Activated CD8-positive, alpha-beta memory T cell treated with anti-CD3 and anti-CD28 coated beads, Interleukin-2, amount 10 ng/mL, durations not matched to agents 7 days and 5 days (primary cell): ENCODE data around the gene TEDC2. TPM values are rescaled to one million over a fixed set of nuclear protein-coding genes. Genes with fewer than 3 reads are reported as not detected.
A peak's percentile ranks its signal among the peaks of the same experiment; 100 is the strongest.
"Not testable (repeated sequence)": the region's sequence is repeated elsewhere in the genome, so short reads cannot be mapped to it uniquely, and the experiment has no call there.

ENCODE experiments used
- ATAC-seq: fragments of 150-1000 bp; cut with Tn5 transposase; one replicate; pipeline ENCODE4 v1.10.0; 2021; ENCODE audit warnings: moderate library complexity
- CTCF ChIA-PET: fragments of 350-600 bp; sonication (Branson Sonifier 250); formaldehyde crosslinking; loops from one replicate; lab custom pipeline; 2021; ENCODE audit warnings: antibody characterized with exemption; lab: Charles Lee
- DNase-seq: peaks from one replicate; pipeline ENCODE4 v3.0.0-alpha.2; 2020
- H3K27ac Mint-ChIP-seq: one replicate; pipeline ENCODE4 v1.8.0; 2021; ENCODE audit warnings: mild to moderate bottlenecking, mixed read lengths
- H3K27me3 Mint-ChIP-seq: one replicate; pipeline ENCODE4 v1.8.0; 2021; ENCODE audit warnings: mixed read lengths
- H3K36me3 Mint-ChIP-seq: one replicate; pipeline ENCODE4 v1.8.0; 2021; ENCODE audit warnings: mild to moderate bottlenecking, mixed read lengths
- H3K4me1 Mint-ChIP-seq: one replicate; pipeline ENCODE4 v1.8.0; 2021; ENCODE audit warnings: mixed read lengths
- H3K4me3 Mint-ChIP-seq: one replicate; pipeline ENCODE4 v1.8.0; 2021; ENCODE audit warnings: mild to moderate bottlenecking, moderate library complexity, mixed read lengths
- H3K9me3 Mint-ChIP-seq: one replicate; pipeline ENCODE4 v1.8.0; 2022; ENCODE audit warnings: low read depth, mixed read lengths
- total RNA-seq, 2 experiments: library from RNA; stranded (reverse); gene quantifications; one replicate each; pipeline ENCODE4 v1.2.3, GENCODE V29; 2021

Gene TEDC2
- total RNA-seq, 2 experiments from 2014 or later, result 24.9 to 27.5 TPM

DNA sequence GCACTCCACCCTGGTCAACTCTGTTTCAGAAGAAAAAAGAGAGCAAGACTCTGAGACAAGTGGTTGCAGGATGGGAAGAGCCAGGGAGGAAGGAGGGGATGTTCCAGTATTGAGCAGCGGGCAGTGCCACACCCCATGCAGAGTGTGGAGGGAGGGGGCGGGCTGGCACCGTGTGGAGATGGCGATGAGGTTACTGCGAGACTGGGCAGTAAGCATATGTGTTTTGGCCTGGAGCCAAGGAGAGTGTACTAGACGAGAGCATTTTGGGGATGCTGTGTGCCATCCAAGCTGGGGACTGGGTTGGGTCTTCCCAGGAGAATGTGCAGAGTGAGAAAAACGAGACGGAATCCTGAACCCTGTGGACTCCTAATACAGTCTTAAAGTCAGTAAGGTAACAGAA, 18.4 kb downstream of the TEDC2 start:
- ATAC-seq (no peak), DNase-seq (no peak)
- Mint-ChIP-seq H3K27me3 (peaks cover 2% of the 10 kb centered on the region), H3K27ac (no peak overlapping the region), H3K9me3 (no peaks in the 10 kb centered on the region), H3K4me1 (peaks cover 14% of the 10 kb centered on the region), H3K4me3 (no peak overlapping the region), H3K36me3 (no peaks in the 10 kb centered on the region)
- CTCF ChIA-PET, result interaction anchor here (0.9 kb wide), 1 partner anchor 23 kb away, joined by 4 read pairs; no protein-coding TSS in a partner anchor

DNA sequence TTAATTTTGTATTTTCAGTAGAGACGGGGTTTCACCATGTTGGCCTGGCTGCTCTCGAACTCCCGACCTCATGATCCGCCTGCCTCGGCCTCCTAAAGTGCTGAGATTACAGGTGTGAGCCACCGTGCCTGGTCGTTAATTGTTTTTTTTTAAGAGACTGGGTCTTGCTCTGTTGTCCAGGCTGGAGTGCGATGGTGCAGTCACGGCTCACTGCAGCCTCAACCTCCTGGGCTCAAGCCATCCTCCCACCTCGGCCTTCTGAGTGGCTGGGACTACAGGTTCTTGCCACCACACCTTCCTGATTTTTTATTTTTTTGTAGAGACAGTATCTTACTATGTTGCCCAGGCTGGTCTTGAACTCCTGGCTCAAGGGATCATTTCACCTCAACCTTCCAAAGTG, 20.1 kb downstream of the TEDC2 start:
- DNase-seq, H3K9me3 Mint-ChIP-seq, H3K36me3 Mint-ChIP-seq, CTCF ChIA-PET, H3K4me3 Mint-ChIP-seq, H3K27me3 Mint-ChIP-seq, ATAC-seq, H3K27ac Mint-ChIP-seq: not testable (repeated sequence)
- H3K4me1 Mint-ChIP-seq, result peaks cover 12% of the 10 kb centered on the region

DNA sequence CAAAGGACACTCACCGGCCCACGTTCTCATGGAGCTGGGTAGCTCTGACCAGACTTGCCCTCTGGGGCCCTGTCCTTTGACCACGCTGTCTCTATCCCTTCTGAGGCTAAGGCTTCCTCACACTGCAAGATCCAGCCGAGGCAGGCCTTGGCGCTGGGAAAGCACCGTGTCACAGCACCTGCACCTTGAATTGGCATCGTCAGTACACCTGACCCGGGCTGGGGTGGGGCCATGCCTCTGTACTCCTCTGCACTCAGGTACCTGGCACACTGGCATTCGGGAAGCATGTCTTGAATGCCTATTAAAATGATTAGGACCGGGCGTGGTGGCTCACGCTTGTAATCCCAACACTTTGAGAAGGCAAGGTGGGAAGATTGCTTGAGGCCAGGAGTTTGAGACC, 21.0 kb downstream of the TEDC2 start:
- no peaks in the 10 kb centered on the region for H3K27me3 Mint-ChIP-seq
- H3K4me3 Mint-ChIP-seq, result no peak overlapping the region
- ATAC-seq (no peak), DNase-seq (no peak)
- no peaks in the 10 kb centered on the region for H3K9me3 Mint-ChIP-seq
- H3K36me3 Mint-ChIP-seq, result no peaks in the 10 kb centered on the region
- H3K4me1 Mint-ChIP-seq, result peaks cover 10% of the 10 kb centered on the region
- CTCF ChIA-PET, result interaction anchor here (0.9 kb wide), 1 partner anchor 20 kb away, joined by 5 read pairs; no protein-coding TSS in a partner anchor
- H3K27ac Mint-ChIP-seq, result no peak overlapping the region

DNA sequence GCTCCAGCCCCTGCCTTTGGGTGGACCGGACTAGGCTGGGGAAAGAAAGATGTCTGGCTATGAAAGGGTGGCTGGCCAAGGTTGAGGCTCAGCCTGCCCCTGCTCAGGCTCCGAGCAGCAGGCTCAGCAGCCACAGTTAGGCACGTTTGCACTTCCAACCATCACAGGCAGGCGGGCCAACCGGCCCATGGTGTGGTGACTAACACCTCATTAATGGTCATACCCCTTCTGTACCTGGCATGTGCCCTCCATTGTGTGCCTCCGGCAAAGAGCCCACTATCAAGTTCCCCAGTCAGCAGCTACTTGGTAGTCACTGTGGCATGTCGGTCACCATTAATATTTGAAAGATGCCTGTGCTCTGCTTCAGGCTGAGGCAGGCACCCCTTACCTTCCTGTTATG, 21.8 kb downstream of the TEDC2 start:
- ATAC-seq, result no peak
- Mint-ChIP-seq H3K4me1 (peaks cover 11% of the 10 kb centered on the region), H3K36me3 (no peaks in the 10 kb centered on the region)

DNA sequence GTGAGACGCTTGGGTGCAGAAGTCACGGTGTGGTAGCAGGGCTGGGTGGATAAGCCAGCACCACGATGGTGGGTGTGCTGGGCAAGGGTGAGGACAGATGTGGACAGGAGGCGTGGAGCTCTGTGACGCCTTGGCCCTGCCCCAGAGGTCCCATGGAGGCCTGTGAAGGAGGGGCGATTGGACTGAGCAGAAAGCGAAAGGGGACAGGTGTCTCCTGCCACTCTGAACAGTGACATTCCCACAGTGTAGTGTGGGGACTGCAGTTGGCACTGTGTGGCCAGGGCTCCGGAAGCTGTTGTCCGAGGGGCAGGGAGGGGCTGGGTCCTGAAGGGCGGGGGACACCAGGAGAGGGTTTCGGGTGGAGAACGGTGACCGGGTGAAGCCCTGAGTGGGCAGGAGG, 22.3 kb downstream of the TEDC2 start:
- CTCF ChIA-PET, result interaction anchor here (1.2 to 1.6 kb wide), 2 partner anchors 14 to 19 kb away, joined by 4 to 10 read pairs; no protein-coding TSS in a partner anchor
- no peak for DNase-seq
- no peak overlapping the region for H3K27ac Mint-ChIP-seq

More for the DNA sequence above, 21.8 kb downstream of the TEDC2 start:
- no peak overlapping the region for H3K4me3 Mint-ChIP-seq
- CTCF ChIA-PET, result interaction anchor here (0.9 to 1.6 kb wide), 2 partner anchors 19 to 20 kb away, joined by 5 to 10 read pairs; no protein-coding TSS in a partner anchor
- no peaks in the 10 kb centered on the region for H3K9me3 Mint-ChIP-seq
- no peak overlapping the region for H3K27ac Mint-ChIP-seq
- no peak for DNase-seq
- no peaks in the 10 kb centered on the region for H3K27me3 Mint-ChIP-seq

DNA sequence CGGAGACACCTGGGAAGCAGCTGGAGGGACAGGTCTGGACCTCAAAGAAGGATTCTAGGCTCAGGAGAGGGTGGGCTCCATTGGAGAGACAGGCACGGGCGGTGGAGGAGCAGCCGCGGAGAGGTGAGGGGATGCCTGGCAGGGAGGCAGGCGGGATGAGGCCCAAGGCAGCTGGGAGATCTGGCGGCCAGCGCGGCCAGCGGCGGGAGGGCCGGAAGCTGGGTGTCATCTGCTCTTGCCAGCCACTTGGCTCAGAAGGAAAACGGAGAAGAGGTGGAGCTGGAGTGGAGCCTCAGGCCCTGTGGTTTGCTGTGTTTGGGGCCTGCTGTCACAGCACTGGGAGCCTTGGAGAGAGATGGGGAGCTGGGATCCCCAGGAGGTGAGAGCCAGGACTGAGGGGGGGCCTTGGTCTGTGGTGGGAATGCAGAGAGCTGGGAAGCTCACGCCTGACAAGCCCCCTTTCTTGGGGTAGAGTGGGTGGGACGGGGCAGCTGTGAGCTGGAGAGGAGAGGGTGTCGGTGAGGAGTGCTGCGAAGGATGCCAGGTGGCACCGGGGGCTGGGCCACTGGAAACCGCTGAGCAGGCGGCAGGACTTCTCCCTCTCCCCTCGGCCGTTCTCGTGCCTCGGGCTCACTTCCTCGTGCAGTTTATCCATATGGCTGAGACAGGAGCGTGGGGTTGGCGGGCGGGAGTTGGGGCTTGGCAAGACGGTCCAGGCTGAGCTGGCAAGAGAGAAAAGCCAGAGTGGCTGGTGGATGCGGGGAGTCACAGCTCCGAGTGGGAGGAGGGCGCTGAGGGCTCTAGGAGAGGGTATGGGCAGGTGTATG, 23.0 kb downstream of the TEDC2 start:
- H3K36me3 Mint-ChIP-seq, result no peaks in the 10 kb centered on the region
- no peaks in the 10 kb centered on the region for H3K27me3 Mint-ChIP-seq
- peaks cover 17% of the 10 kb centered on the region for H3K4me1 Mint-ChIP-seq
- no peaks in the 10 kb centered on the region for H3K9me3 Mint-ChIP-seq
- ATAC-seq, result no peak
- H3K27ac Mint-ChIP-seq, result no peak overlapping the region
- CTCF ChIA-PET, result interaction anchor here (1.2 to 1.6 kb wide), 2 partner anchors 13 to 18 kb away, joined by 4 to 10 read pairs; no protein-coding TSS in a partner anchor
- no peak for DNase-seq
- no peak overlapping the region for H3K4me3 Mint-ChIP-seq

More for the DNA sequence above, 22.3 kb downstream of the TEDC2 start:
- Mint-ChIP-seq H3K4me1 (peaks cover 12% of the 10 kb centered on the region), H3K9me3 (no peaks in the 10 kb centered on the region), H3K4me3 (no peak overlapping the region), H3K27me3 (no peaks in the 10 kb centered on the region), H3K36me3 (no peaks in the 10 kb centered on the region)
- ATAC-seq, result no peak

DNA sequence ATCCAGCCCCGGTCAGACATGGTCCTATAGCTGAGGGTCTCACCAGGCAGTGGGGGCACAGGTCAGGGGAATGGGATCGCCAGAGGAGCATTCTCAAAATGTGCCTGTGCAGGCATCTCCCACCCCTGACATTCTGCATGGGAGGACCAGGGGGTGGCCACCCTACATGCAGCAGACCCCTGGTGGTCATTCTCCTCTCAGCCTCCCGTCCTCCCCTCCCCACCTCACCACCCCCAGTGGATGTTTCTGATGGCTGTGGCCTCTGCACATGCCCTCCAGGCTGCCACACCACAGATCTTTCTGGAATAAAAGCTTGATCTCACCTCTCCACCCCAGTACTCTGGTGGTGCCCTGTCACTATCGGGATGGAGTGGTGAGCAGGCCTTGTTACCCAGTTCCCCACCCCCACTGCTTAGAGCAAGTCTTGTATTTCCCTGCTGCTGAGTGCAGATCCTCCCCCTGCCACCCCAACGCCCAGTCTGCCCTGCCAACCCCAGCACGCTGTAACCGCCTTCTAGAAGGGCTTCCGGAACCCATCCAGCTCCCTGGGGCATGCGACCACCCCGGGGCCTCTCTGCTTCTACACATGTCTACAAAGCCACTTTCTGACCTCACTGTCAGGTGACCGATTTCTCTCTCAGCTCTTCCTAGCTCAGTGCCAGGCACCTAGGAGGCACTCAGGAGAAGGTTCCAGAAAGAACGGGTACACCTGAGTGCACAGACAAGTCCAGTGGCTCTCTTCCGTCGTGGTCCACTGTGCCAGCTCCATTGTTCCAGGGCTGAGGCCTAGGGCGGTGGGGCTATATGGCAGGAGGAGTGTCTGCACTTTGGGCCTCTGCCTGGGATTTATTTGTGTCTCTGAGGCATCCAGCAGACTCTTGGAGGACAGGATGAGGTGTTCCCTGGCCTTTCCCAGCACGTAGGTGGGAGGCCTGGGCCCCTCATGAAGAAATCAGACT, 24.3 kb downstream of the TEDC2 start:
- no peaks in the 10 kb centered on the region for H3K27me3 Mint-ChIP-seq
- no peak overlapping the region for H3K27ac Mint-ChIP-seq

DNA sequence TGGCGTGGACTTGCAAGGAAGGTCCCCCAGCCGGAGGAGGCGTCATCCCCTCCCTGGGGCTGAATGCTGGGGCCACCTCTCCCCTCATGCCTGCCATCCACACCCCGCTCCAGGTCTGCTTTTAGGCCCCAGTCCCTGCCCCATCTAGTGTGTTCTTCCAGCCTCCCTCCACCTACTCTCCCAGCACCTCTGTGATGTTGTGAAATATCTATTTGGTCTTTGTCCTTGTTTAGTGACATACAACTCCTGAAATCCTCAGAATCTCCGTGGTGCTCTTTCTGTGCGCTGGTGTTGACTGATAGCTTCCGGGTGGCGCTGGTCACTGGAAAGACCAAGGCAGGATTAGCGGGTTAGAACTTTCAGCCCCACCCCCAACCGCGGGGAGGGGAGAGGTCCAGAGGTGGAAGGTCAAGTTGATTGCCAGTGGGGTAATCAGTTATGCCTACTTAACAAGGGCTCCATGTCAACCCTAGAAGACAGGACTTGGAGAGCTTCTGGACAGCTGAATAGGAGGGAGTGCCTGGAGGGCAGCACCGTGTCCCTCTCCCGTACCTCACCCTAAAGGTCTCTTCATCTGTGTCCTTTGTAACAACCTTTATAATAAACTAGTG, 25.1 kb downstream of the TEDC2 start:
- no peak overlapping the region for H3K4me3 Mint-ChIP-seq
- CTCF ChIA-PET, result interaction anchor here (0.9 to 2.1 kb wide), 2 partner anchors 11 to 16 kb away, joined by 3 to 9 read pairs; partner anchors contain the start of gene TBC1D24

More for the DNA sequence above, 24.3 kb downstream of the TEDC2 start:
- H3K4me1 Mint-ChIP-seq, result peaks cover 17% of the 10 kb centered on the region
- H3K9me3 Mint-ChIP-seq, result no peaks in the 10 kb centered on the region
- no peaks in the 10 kb centered on the region for H3K36me3 Mint-ChIP-seq
- no peak for DNase-seq
- no peak overlapping the region for H3K4me3 Mint-ChIP-seq
- ATAC-seq, result no peak
- CTCF ChIA-PET, result interaction anchor here (0.9 kb wide), 1 partner anchor 17 kb away, joined by 3 read pairs; no protein-coding TSS in a partner anchor

DNA sequence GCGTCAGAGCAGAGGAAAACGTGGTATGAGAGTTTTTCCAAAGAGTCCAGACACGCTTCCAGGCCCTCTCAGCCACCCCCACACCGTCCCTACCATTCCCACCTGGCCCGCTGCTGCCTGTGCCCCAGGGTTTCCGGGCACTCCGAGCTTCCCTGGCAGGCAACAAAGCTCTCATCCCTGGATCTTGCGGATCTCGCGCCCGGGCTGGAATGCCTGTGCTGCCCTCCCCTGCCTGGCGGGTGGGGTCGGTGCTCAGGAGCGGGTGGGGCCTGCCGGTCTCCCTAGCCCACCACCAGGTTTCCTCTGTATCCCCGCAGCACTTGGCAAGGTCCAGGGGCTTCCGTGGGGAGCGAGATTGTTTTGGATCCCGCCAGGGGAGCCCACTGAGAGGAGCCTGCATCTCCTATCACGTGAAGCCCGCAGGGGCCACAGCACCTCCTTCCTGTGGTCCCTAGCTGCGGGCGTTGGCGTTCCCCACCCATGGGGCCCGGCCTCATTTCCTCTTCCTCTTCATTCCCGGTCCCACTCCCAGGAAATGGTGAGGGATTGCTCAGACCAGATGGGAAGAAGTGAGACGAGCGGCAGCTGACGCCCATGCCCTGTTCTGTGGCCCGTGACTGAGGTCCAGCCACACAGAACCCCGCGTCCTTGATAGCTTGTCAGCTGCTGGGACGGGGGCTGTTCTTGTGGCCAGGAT, 26.1 kb downstream of the TEDC2 start:
- no peak overlapping the region for H3K4me3 Mint-ChIP-seq
- H3K36me3 Mint-ChIP-seq, result no peaks in the 10 kb centered on the region
- H3K27me3 Mint-ChIP-seq, result no peaks in the 10 kb centered on the region
- no peak for ATAC-seq
- CTCF ChIA-PET, result interaction anchor here (0.7 to 2.4 kb wide), 6 partner anchors 12 to 146 kb away, joined by 3 to 10 read pairs (median 6); partner anchors contain the start of genes ABCA3 and TBC1D24
- no peak overlapping the region for H3K27ac Mint-ChIP-seq
- no peak for DNase-seq
- H3K4me1 Mint-ChIP-seq, result peaks cover 17% of the 10 kb centered on the region
- no peaks in the 10 kb centered on the region for H3K9me3 Mint-ChIP-seq

More for the DNA sequence above, 25.1 kb downstream of the TEDC2 start:
- ATAC-seq (no peak), DNase-seq (no peak)
- peaks cover 17% of the 10 kb centered on the region for H3K4me1 Mint-ChIP-seq
- no peaks in the 10 kb centered on the region for H3K36me3 Mint-ChIP-seq
- no peaks in the 10 kb centered on the region for H3K27me3 Mint-ChIP-seq
- H3K9me3 Mint-ChIP-seq, result no peaks in the 10 kb centered on the region
- no peak overlapping the region for H3K27ac Mint-ChIP-seq

DNA sequence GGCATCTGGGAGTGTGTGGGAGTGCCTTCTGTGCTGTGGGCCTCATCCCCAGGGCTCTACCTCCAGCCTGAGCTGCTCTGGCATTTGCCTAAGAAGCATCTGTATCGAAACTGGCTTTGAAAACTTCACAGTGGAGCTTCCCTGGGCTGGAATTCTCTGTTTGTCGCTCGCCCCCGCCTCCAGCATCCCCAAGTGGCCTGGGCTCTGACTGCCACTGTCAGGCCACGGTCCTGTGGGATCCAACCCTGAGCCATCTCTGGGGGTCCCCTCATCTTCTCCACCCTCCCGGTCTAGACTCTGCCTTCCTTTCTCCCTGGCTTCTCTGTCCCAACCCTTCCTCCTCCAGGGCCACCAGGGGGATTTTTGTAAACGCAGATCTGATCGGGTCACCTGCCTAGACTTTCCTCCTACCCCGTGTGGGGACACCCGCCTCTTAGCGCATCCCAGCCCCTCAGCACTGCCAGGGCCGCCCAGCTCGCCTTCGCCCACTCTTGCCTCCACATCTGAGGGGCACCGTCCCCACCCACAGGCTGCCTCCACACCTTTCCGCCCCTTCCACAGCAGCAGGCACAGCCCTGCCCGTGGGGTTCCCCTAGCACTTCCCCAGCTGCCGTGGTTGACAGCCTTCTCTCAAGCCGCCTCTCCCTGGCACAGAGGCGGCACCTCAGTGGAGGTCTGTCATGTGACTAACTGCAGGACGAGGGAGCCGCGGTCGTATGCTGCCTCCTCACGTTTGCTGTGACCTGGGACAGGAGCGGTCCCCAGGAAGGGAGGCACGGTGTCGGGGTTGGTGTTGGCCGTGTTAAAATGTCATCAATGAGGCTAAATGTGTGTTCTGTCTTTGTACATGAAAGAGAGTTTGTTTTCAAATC, 27.0 kb downstream of the TEDC2 start:
- H3K27me3 Mint-ChIP-seq, result no peaks in the 10 kb centered on the region
- H3K36me3 Mint-ChIP-seq, result no peaks in the 10 kb centered on the region
- H3K4me1 Mint-ChIP-seq, result peaks cover 17% of the 10 kb centered on the region
- DNase-seq (peak; percentile 76), ATAC-seq (peak; percentile 86)
- H3K27ac Mint-ChIP-seq, result no peak overlapping the region
- H3K4me3 Mint-ChIP-seq, result no peak overlapping the region
- CTCF ChIA-PET, result interaction anchor here (0.7 to 2.4 kb wide), 7 partner anchors 13 to 182 kb away, joined by 3 to 10 read pairs (median 5); partner anchors contain the start of genes ABCA3 and TBC1D24
- H3K9me3 Mint-ChIP-seq, result no peaks in the 10 kb centered on the region

DNA sequence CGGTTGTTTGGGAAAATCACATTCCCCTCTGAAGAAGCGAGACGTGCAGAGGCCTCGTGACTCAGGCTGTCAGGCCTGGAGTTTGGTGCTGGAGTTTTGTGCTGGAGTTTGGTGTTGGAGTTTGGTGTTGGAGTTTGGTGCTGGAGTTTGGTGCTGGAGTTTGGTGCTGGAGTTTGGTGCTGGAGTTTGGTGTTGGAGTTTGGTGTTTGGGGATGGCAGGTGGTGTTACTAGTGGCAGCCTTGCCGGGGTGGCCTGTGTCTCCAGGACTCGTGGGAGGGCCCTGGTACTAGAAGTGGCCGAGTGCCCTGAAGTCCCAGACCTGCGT, 27.6 kb downstream of the TEDC2 start:
- H3K4me1 Mint-ChIP-seq, result peaks cover 17% of the 10 kb centered on the region
- no peaks in the 10 kb centered on the region for H3K36me3 Mint-ChIP-seq
- H3K27me3 Mint-ChIP-seq, result no peaks in the 10 kb centered on the region
- no peak overlapping the region for H3K4me3 Mint-ChIP-seq
- no peak for DNase-seq
- H3K27ac Mint-ChIP-seq, result no peak overlapping the region
- CTCF ChIA-PET, result interaction anchor here (1.1 to 2.4 kb wide), 3 partner anchors 13 to 147 kb away, joined by 4 to 10 read pairs (median 8); partner anchors contain the start of gene ABCA3
- no peak for ATAC-seq
- H3K9me3 Mint-ChIP-seq, result no peaks in the 10 kb centered on the region
